Mucosa of descending colon (tissue), 3 donors: Measurements from ENCODE around the gene ERC1. TPM values are rescaled to one million over a fixed set of nuclear protein-coding genes. Genes with fewer than 3 reads are reported as not detected.
A peak's percentile ranks its signal among the peaks of the same experiment; 100 is the strongest.
"Not testable (repeated sequence)": the region's sequence is repeated elsewhere in the genome, so short reads cannot be mapped to it uniquely, and the experiment has no call there.

ENCODE experiments used
- ATAC-seq: fragments of 200-7000 bp; cut with Tn5 transposase; one replicate; pipeline ENCODE4 v1.9.1; 2020; ENCODE audit warnings: mild to moderate bottlenecking, moderate library complexity
- DNase-seq, 3 donors: peaks; one replicate each; pipeline ENCODE4 v3.0.0-alpha.2; 2020
- H3K36me3 ChIP-seq: fragments of 200-600 bp; one replicate; pipeline ENCODE4 v1.8.0; 2021; ENCODE audit warnings: low read depth, mild to moderate bottlenecking
- H3K4me1 ChIP-seq: fragments of 200-600 bp; one replicate; pipeline ENCODE4 v1.8.0; 2021; ENCODE audit warnings: low read depth, mild to moderate bottlenecking
- H3K4me3 ChIP-seq: fragments of 200-600 bp; one replicate; pipeline ENCODE4 v1.8.0; 2021; ENCODE audit warnings: mild to moderate bottlenecking
- H3K9me3 ChIP-seq: fragments of 200-600 bp; one replicate; pipeline ENCODE4 v1.8.0; 2021; ENCODE audit warnings: mild to moderate bottlenecking
- intact Hi-C, 2 donors: fragments of 100-400 bp; cut with DNase I in 1 of 2; cut with micrococcal nuclease in 1 of 2; formaldehyde crosslinking; loops; one replicate each; pipeline versions ENCODE4 v1.11.0 to v1.11.1; 2022; cut with DNase I, micrococcal nuclease
- total RNA-seq, 3 donors: library from RNA; stranded (reverse); fragmentation: NEBNext Ultra II Directional in 2 of 3; extraction: Animal tissue kit (Norgen Biotek cat#: 25700) in 2 of 3; gene quantifications; one replicate each; pipeline versions ENCODE4 v1.2.1 to v1.2.4, GENCODE V29; 2021 to 2023
- TF ChIP-seq, protein P1 (sequence below): fragments of 200-600 bp; IDR thresholded peaks from one replicate; pipeline ENCODE4 v1.8.0; 2022; ENCODE audit warnings: antibody characterized with exemption, mild to moderate bottlenecking
- donor health status: DM: no; HTN: no; CAD: no; lungs with moderate emphysema.
- donor health status: DM: no; HTN: no; CAD: no.
- donor health status: DM: no; HTN: yes; CAD: no.

The ERC1 gene
- total RNA-seq, 3 donors from 2014 or later = 42.6 to 76.3 (median 49.6) TPM

DNA sequence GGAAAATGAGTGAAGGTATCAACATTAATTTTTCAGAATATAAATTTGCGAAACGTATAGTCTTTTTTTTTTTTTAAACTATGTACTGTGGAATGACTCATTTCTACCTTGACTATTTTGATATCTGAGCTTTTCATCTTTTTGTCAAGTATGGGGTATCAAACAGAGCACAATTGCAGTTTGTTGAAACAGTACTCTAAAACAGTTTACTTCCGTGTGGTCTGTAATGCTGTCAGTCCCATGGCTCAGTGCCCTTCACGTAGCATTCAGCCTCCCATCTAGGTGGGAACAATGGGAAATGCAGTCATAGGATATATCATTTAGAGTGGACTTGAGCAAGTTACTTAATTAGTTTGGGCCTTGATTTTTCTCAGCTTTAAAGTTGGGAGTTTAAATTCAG is 139.5 kb downstream of the ERC1 start:
- Histone ChIP-seq H3K36me3 (no peaks in the 10 kb centered on the region), H3K9me3 (no peaks in the 10 kb centered on the region), H3K4me1 (peaks cover 11% of the 10 kb centered on the region), H3K4me3 (no peak overlapping the region)
- peak; percentile 35 for ATAC-seq
- DNase-seq = no peak
- TF ChIP-seq, protein P1, sequence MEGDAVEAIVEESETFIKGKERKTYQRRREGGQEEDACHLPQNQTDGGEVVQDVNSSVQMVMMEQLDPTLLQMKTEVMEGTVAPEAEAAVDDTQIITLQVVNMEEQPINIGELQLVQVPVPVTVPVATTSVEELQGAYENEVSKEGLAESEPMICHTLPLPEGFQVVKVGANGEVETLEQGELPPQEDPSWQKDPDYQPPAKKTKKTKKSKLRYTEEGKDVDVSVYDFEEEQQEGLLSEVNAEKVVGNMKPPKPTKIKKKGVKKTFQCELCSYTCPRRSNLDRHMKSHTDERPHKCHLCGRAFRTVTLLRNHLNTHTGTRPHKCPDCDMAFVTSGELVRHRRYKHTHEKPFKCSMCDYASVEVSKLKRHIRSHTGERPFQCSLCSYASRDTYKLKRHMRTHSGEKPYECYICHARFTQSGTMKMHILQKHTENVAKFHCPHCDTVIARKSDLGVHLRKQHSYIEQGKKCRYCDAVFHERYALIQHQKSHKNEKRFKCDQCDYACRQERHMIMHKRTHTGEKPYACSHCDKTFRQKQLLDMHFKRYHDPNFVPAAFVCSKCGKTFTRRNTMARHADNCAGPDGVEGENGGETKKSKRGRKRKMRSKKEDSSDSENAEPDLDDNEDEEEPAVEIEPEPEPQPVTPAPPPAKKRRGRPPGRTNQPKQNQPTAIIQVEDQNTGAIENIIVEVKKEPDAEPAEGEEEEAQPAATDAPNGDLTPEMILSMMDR = no peak
- intact Hi-C loops = no loop called here

DNA sequence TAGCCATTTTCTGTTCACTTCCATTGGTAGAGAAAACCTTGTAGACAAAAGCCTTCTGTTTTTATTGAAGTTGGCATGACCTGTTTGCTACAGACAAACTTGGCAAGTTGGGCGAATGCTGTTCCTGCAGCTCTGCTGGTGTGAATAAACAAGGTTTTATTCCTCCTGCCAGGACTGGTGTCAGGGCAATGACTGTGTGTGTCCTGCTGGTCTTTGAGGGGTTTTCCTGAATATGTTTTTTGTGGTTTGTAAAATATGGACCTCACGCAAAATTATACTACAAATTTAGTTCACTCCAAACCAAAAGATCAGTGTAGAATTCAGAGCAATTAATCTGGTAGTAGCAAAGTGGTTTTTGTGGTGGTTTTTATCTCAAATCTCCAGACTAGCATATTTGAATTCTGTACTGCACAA is 140.8 kb downstream of the ERC1 start:
- intact Hi-C loops = no loop called here
- no peaks in the 10 kb centered on the region for H3K36me3 ChIP-seq
- DNase-seq (peak in 1 of 3 donors; percentile 45), ATAC-seq (peak; percentile 7)
- H3K4me1 ChIP-seq = peaks cover 8% of the 10 kb centered on the region
- TF ChIP-seq, protein P1 = no peak
- H3K9me3 ChIP-seq = no peaks in the 10 kb centered on the region
- H3K4me3 ChIP-seq = no peak overlapping the region

- Histone ChIP-seq H3K4me3 (no peak overlapping the region), H3K36me3 (no peaks in the 10 kb centered on the region), H3K9me3 (no peaks in the 10 kb centered on the region), H3K4me1 (peaks cover 8% of the 10 kb centered on the region)
- no peak for DNase-seq
- TF ChIP-seq, protein P1 = no peak
- ATAC-seq = no peak
- intact Hi-C loops = no loop called here
Observed at GRCh38 chr12:1132311-1132710, 141.3 kb downstream of the ERC1 start.

DNA sequence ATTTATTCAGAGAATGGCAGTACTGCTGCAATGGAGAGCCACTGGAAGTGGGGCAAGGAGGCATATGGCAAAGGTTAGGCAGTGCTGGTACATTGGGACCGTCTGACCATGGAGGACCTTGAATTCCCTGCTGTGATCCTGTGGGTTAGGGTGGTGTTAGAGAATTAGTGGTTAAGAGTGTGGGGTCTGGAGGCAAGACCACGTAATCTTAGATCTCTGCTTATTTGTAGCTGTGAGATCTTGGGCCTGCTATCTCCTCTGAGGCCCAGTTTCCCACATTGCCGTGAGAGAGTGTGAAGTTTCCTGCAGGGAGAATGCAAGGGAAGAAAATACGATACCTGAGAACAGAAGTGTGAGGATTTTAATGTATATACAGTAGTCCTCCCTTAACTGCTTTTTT is 147.7 kb downstream of the ERC1 start:
- DNase-seq (no peak), ATAC-seq (no peak)
- Histone ChIP-seq H3K4me1 (no peaks in the 10 kb centered on the region), H3K4me3 (no peak overlapping the region), H3K9me3 (no peaks in the 10 kb centered on the region), H3K36me3 (no peaks in the 10 kb centered on the region)
- intact Hi-C loops = no loop called here
- TF ChIP-seq, protein P1 = no peak

DNA sequence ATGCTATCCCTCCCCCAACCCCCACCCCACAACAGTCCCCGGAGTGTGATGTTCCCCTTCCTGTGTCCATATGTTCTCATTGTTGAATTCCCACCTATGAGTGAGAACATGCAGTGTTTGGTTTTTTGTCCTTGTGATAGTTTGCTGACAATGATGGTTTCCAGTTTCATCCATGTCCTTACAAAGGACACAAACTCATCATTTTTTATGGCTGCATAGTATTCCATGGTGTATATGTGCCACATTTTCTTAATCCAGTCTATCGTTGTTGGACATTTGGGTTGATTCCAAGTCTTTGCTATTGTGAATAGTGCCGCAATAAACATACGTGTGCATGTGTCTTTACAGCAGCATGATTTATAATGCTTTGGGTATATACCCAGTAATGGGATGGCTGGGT is 155.7 kb downstream of the ERC1 start:
- H3K4me3 ChIP-seq, H3K4me1 ChIP-seq, H3K36me3 ChIP-seq, intact Hi-C loops, DNase-seq, H3K9me3 ChIP-seq, ATAC-seq: not testable (repeated sequence)

DNA sequence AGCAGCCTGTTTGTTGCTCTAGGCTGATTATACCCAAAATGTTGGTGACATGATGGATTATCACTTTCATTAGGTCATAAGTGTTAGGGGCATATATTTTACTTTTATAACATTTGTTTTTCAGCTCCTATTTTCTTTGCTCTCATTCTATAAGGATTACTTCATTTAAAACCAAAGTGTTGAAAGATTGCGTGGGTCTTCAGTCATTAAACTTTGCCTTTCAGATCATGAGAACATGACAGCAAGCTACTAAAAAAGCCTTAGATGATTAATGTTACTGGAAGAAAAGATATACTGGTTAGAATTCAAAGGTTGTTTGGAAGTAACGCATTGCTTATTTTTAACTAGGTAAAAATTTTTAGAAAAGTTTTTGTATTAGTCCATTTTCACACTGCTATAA is 156.8 kb downstream of the ERC1 start:
- DNase-seq = no peak
- Histone ChIP-seq H3K4me1 (no peaks in the 10 kb centered on the region), H3K9me3 (no peaks in the 10 kb centered on the region), H3K36me3 (no peaks in the 10 kb centered on the region), H3K4me3 (no peak overlapping the region)
- intact Hi-C loops = no loop called here
- ATAC-seq = no peak
- TF ChIP-seq, protein P1 = no peak
